ENCODE data around the gene RGP1.

DNA sequence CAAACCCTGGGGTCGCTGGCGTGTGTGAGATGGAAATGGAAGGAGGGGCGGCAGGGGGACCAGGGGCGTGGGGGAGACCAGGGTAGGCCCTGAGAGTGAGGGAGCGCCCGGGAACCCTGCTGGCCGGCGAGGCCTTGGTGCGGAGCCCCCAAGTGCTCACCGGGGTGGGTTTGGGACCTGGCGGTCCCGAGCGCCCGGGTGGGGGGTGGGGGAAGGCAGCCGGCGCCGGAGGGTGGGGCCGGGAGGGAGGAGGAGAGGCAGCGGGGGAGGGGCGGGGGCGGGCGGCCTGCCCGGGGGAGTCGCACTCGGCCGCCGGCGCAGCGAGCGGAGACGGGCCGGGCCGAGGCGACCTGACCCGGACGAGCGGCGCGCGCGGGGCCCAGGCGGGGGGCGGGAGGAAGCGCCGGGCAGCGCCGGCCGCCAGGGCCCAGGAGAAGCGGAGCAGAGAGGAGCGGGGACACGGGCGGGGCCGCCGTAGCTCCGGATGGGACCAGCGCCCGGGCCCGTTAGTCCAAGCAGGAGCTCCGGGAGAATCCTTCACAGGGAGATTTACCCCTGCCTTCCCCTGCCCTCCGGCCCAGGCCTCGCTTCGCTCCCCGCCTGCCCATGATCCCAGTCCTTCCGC is 42.3 kb downstream of the RGP1 start, which contains the start of gene NPR2:
- TF ChIP-seq, protein P1, sequence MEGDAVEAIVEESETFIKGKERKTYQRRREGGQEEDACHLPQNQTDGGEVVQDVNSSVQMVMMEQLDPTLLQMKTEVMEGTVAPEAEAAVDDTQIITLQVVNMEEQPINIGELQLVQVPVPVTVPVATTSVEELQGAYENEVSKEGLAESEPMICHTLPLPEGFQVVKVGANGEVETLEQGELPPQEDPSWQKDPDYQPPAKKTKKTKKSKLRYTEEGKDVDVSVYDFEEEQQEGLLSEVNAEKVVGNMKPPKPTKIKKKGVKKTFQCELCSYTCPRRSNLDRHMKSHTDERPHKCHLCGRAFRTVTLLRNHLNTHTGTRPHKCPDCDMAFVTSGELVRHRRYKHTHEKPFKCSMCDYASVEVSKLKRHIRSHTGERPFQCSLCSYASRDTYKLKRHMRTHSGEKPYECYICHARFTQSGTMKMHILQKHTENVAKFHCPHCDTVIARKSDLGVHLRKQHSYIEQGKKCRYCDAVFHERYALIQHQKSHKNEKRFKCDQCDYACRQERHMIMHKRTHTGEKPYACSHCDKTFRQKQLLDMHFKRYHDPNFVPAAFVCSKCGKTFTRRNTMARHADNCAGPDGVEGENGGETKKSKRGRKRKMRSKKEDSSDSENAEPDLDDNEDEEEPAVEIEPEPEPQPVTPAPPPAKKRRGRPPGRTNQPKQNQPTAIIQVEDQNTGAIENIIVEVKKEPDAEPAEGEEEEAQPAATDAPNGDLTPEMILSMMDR (IDR thresholded peaks at IDR 0.05) = no peak
- no peak for TF ChIP-seq POLR2A (IDR thresholded peaks at IDR 0.05)
